Right lobe of liver (tissue), 4 donors: Measurements from ENCODE around the gene RNF182.

Experiments
- POLR2A ChIP-seq: fragments of 450-650 bp; IDR thresholded peaks from one replicate; pipeline ENCODE4 v1.6.1; 2017; ENCODE audit warnings: antibody characterized with exemption, mild to moderate bottlenecking
- TF ChIP-seq, protein P1 (sequence below), 4 donors: fragments of 200-600 bp in 3 of 4; fragments of 450-650 bp in 1 of 4; IDR thresholded peaks; one replicate each; pipeline versions ENCODE4 v1.5.1 to v1.8.0; 2016 to 2022; ENCODE audit warnings: antibody characterized with exemption in 4 of 4, mild to moderate bottlenecking in 2 of 4
- donor health status: DM: no; HTN: no; CAD: no.
- donor health status: DM: no; HTN: no; CAD: no.
- donor health status: DM: no; HTN: yes; CAD: no.

DNA sequence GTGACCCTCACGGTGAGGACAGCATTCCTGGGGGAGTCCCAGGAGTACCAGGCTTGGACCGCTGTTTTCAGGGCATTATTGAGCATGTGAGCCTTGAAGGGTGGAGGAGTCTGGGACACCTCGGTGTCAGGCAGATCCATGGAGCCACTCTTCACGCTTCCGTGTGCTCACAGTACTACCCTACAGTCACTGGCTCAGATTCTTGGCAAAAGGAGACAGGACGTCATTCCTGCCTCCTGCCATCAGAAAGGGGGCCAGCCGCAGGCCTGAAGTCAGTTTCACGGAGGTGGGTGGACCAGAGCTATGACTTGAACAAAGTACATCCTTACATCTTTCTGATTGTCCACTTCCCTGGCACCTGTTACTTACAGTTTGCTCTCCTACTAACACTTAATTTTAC lies 103.9 kb downstream of the RNF182 start:
- TF ChIP-seq, protein P1, sequence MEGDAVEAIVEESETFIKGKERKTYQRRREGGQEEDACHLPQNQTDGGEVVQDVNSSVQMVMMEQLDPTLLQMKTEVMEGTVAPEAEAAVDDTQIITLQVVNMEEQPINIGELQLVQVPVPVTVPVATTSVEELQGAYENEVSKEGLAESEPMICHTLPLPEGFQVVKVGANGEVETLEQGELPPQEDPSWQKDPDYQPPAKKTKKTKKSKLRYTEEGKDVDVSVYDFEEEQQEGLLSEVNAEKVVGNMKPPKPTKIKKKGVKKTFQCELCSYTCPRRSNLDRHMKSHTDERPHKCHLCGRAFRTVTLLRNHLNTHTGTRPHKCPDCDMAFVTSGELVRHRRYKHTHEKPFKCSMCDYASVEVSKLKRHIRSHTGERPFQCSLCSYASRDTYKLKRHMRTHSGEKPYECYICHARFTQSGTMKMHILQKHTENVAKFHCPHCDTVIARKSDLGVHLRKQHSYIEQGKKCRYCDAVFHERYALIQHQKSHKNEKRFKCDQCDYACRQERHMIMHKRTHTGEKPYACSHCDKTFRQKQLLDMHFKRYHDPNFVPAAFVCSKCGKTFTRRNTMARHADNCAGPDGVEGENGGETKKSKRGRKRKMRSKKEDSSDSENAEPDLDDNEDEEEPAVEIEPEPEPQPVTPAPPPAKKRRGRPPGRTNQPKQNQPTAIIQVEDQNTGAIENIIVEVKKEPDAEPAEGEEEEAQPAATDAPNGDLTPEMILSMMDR (IDR thresholded peaks at IDR 0.05), result no peak
- TF ChIP-seq POLR2A, result no peak
